ENCODE data around the gene PRKN.

DNA sequence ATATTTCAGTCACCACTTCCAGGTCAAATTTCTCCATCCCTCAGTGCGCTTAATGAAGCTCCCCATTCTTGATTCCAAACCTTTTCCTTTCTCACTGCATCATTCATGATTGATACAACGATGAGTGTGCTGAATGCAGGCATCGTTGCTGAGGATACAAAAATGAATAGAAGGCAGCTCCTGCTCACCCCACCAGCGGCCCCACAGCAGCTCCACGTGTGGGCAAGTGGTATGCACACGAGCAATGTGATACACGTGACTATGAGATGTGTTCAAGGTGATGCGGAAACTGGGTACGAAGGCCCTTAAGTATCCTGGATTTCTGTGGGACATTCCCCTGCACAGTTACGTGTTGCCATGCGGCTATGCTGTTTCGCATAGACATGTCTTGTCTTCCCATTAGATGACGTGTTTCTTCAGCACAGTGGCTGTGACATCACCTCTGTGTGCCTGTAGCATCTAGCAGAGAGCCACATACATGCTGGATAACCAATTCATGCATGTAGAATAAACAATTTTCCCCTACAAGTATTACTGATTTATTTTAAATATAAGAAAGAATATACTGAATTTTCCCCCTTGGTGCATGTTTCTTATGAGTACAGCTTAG, 1193.2 kb downstream of the PRKN start:
- TF ChIP-seq, protein P1, sequence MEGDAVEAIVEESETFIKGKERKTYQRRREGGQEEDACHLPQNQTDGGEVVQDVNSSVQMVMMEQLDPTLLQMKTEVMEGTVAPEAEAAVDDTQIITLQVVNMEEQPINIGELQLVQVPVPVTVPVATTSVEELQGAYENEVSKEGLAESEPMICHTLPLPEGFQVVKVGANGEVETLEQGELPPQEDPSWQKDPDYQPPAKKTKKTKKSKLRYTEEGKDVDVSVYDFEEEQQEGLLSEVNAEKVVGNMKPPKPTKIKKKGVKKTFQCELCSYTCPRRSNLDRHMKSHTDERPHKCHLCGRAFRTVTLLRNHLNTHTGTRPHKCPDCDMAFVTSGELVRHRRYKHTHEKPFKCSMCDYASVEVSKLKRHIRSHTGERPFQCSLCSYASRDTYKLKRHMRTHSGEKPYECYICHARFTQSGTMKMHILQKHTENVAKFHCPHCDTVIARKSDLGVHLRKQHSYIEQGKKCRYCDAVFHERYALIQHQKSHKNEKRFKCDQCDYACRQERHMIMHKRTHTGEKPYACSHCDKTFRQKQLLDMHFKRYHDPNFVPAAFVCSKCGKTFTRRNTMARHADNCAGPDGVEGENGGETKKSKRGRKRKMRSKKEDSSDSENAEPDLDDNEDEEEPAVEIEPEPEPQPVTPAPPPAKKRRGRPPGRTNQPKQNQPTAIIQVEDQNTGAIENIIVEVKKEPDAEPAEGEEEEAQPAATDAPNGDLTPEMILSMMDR (IDR thresholded peaks at IDR 0.05; ENCODE audit: extremely low read depth in 1 of 2, insufficient read depth in 1 of 2, low read depth in 1 of 2, low read length in 2 of 2): no peak
- TF ChIP-seq EZH2 (IDR thresholded peaks at IDR 0.05; ENCODE audit: borderline replicate concordance, low read depth, low read length, severe bottlenecking) (no peak), POLR2A (IDR thresholded peaks at IDR 0.05; ENCODE audit: low read depth, low read length) (no peak)

Data from endothelial cell of umbilical vein (primary cell).